SH-SY5Y (cell line): Measurements from ENCODE around the gene NHS.

Experiments
- GATA2 ChIP-seq: IDR thresholded peaks from 2 replicates; pipeline ENCODE4 v1.6.1; 2011; ENCODE audit warnings: mild to moderate bottlenecking, low read depth, low read length
- GATA3 ChIP-seq: IDR thresholded peaks from 2 replicates; pipeline ENCODE4 v1.6.1; 2011; ENCODE audit warnings: low read depth, mild to moderate bottlenecking, low read length, moderate library complexity

Gene NHS

DNA sequence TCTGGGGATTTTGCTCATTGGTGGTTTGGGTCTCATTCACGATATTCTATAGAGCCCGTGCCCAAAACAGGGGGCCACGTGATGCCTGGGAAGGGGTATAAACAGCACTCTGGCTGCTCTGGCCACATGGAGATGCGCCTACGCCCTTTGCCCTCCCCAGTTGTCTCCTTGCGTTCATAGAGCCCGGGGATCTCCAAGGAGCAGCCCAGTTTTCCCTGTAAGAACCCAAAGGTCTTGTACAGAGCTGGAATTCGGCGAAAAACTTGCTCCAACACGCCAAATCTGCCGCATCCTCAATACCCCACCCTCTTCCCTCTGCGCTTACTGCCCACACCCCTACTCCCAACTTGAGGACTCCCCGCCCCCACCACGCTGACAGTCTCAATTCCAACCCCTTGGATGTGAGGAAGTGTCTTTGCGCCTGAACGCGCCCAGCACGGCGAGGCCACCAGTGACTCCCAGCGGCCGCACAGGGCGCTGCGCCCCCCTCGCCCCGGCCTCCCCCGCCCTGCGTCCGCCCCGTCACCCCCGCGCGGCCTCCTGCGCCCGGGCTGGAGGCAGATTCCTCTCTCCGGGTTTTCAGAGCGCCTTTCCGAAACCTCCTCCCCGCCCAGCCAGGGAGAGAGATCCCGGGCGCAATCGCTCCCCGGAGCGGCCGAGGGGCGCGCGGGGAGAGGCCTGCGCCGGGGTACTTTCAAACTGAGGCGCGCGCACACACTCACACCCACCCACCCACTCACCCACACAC, at the start of gene NHS:
NHS (plus strand) TSS at position 582 of the 748 bp plus-strand sequence. CDS start 558 bp downstream, outside the sequence.
- TF ChIP-seq GATA2 (no peak), GATA3 (no peak)

- no peak for TF ChIP-seq GATA2
- no peak for TF ChIP-seq GATA3
These were observed 46.2 kb upstream of the NHS start for GRCh38 chrX:17328837-17329236.

GRCh38 chrX:17336377-17336776, 38.6 kb upstream of the NHS start:
- no peak for TF ChIP-seq GATA2
- no peak for TF ChIP-seq GATA3

GRCh38 chrX:17355976-17356375, 19.0 kb upstream of the NHS start:
- no peak for TF ChIP-seq GATA3
- no peak for TF ChIP-seq GATA2

DNA sequence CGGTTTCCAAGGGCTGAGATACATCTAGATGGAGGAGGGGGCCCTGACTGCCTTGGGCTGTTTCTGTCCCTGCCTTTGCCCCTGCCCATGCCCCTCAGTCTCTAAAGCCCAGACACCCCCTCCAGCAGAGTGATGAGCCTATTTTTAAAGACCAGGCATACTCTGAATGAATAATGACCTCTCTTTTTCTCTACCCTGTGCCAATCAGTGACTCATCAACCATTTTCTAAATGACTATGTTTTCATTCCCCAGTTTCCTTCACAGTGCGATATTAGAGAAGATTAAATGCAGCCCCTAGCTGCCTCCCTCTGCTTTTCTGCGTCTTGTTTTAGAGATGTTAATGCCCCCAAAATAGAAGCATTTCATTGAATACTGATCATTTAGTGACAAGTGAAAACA, 15.5 kb upstream of the NHS start:
- TF ChIP-seq GATA3: no peak
- TF ChIP-seq GATA2: no peak

GRCh38 chrX:17361620-17362019, 13.4 kb upstream of the NHS start:
- TF ChIP-seq GATA2 (no peak), GATA3 (no peak)

GRCh38 chrX:17368002-17368401, 7.0 kb upstream of the NHS start:
- no peak for TF ChIP-seq GATA2
- no peak for TF ChIP-seq GATA3

DNA sequence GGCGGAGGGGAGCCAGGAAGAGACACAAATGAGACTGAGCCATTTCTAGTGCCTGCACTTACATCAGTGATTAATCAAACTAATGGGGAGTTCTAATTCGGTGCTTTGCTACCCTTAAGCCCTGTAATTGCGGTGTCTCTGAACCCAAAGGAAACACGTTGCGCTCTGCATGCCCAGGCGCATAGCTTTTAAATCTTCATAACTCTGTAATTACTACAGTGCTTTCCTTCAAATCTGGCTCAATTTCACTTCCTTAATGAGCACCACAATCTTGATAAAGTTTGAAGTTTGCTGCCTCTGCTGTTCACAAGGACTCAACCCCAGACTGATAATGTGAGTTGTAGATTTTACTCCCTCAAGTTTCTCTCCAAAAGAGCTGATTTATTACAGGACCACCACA, 5.7 kb upstream of the NHS start:
- no peak for TF ChIP-seq GATA3
- TF ChIP-seq GATA2: no peak

GRCh38 chrX:17370191-17370590, 4.8 kb upstream of the NHS start:
- no peak for TF ChIP-seq GATA2
- TF ChIP-seq GATA3: no peak

DNA sequence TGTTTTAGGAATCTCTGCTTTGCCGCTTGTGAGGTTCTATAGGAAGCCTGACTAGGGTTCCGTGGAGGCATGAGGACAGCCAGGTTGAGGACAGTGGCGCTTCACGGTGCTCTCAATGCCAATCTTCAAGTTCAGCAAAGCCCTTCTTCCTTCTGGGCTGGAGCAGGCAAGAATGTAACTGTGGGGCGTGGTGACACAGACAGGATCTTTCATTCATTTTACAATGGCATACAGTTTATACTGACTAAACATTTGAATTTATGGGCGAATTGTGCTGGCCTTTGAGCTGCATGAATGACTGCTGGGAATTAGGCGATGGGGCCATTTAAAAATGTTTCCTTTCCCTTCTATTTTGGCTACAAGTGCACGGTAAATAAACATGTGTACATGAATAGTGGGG, 2.9 kb upstream of the NHS start:
- TF ChIP-seq GATA3 (no peak), GATA2 (no peak)

DNA sequence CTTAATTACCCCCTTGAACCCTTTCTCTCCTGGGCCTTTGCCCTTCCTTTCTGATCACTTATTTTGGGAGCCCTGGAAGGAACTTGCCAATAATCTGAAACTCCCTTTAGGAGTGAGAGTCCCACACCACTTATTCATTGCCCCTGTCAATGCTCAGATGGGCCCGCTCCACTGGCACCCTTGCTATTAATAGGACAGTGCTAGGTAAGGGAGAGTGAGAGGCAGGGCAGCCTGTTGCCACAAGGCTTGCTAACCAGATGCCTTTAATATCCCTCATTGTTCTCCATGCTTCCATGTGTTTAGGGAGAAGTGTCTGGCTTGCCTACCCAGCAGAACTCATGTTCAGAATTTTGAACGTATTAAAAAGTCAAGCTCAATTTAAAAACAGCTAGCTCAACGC, 1.7 kb upstream of the NHS start:
- TF ChIP-seq GATA3: no peak
- no peak for TF ChIP-seq GATA2

DNA sequence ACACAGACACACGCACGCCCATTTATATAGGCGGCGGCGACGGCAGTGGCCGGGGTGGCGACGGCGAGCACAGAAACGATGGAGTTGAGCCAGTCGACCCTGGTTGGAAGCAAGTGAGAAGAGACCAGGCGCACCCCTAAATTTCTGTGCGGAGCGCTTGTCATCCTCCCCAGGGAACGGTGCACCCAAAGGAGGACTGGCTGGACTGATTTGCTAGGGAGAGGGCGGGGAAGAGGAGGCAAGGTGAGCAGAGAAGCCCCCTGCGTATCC, 302 bp downstream of the NHS start:
- TF ChIP-seq GATA2 (no peak), GATA3 (no peak)

GRCh38 chrX:17375637-17376430, 834 bp downstream of the NHS start:
- no peak for TF ChIP-seq GATA2
- TF ChIP-seq GATA3: no peak

- TF ChIP-seq GATA3 (no peak), GATA2 (no peak)
These were observed 1.6 kb downstream of the NHS start for GRCh38 chrX:17376431-17377077.
